AG08396 (cell line): ENCODE measurements around the gene SUN1.
A peak's percentile ranks its signal among the peaks of the same experiment; 100 is the strongest.
"Not testable (repeated sequence)": the region's sequence is repeated elsewhere in the genome, so short reads cannot be mapped to it uniquely, and the experiment has no call there.

Experiments used
- DNase-seq: peaks from one replicate; pipeline ENCODE4 v3.0.0; 2012; ENCODE audit warnings: low spot score, mixed read lengths

SUN1 gene

DNA sequence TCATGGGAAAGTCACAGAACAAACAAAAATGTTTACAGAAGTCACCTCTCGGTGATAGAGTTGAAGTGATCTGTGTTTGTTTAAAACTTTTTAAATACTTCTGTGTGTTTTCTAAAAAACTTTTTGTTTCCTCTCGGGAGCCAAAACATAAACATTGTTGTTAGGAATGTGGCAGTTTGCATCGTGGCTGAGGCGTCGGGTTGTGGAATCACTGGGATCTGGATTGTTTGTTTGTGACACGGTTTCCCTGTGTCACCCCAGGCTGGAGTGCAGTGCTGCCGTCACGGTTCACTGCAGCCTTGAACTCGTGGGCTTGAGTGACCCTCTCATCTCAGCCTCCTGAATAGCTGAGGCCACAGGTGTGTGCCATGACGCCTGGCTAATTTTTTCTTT, 29.0 kb upstream of the SUN1 start:
- peak; percentile 29 for DNase-seq

DNA sequence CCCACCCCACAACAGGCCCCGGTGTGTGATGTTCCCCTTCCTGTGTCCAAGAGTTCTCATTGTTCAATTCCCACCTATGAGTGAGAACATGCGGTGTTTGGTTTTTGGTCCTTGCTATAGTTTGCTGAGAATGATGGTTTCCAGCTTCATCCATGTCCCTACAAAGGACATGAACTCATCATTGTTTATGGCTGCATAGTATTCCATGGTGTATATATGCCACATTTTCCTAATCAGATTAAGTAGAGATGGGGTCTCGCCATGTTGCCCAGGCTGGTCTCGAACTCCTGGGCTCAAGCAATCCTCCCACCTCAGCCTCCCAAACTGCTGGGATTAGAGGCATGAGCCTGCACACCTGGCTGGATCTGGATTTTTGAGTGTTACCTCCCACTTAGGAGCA, 28.5 kb upstream of the SUN1 start:
- not testable (repeated sequence) for DNase-seq

DNA sequence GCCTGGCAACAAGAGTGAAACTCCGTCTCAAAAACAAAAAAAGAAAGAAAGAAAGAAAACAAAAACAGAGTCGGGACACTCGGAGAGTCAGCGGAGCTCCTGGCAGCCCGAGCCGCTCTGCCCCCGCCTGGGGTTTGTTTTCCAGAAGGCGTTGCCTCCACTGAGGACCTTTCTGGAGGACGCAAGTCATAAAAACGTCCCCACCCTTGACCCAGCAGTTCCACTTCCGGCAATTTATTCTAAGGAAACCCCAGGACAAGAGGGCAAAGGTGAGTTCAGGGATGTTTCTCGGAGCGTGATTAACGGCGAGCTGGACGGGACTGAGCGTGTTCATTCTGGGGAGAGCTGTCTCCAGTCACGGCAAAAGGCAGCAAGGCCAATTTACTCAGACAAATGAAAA, 27.0 kb upstream of the SUN1 start:
- DNase-seq: no peak

DNA sequence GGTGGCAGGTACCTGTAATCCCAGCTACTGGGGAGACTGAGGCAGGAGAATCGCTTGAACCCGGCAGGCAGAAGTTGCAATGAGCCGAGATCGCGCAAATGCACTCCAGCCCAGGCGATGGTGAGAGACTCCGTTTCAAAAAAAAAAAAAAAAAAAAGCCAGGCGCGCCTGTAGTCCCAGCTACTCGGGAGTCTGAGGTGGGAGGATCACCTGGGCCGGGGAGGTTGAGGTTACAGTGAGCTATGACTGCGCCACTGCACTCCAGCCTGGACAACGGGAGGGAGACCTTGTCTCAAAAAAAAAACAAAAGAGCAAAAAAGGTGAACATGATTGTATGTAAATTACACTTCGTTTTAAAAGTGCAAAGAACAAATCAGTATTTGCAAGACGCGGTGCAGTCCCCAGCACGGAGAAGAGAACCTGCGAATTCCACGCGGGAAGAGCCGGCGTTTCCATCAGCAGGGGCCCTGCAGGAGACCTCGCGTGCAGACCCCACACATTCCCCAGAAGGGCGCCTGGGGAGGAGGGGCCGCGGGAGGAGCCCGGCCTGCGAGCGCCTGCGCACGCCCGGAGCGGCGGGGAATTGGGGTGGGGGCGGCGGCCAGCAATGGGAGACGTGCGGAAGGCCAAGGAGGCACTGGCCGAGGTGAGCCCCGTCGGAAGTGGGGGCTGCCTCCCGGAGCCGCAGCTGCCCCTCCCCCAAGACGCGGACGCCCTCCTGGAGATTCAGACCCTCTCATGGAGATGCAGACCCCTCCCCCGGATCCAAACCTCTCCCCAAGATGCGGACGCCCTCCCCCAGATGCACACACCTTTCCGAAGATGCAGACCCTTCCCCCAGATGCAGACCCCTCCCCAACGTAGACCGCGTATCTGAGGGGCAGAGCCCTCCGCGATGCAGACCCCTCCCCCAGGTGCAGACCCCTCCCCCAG, 16.7 kb upstream of the SUN1 start:
- no peak for DNase-seq

DNA sequence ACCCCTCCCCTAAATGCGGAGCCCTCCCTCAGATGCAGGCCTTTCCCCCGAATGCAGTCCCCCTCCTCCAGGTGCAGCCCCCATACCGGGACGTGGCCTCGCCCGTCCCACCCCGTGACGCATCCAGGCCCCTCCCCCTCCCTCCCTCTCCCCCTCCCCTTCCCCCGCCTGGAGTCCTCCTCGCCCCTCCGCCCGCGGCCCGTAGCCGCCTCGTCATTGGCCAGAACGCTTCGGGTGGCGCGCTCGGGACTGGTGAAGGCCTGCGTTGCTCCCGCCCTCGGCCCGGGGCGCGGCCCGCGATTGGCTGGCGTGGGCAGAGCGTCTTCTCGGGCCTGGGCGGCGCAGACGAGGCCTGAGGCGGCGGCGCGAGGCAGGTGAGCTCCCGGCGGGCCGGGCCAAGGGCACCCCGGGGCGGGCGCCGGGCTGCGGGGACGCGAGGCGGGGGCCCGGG, 16.0 kb upstream of the SUN1 start:
- DNase-seq: peak; percentile 99

DNA sequence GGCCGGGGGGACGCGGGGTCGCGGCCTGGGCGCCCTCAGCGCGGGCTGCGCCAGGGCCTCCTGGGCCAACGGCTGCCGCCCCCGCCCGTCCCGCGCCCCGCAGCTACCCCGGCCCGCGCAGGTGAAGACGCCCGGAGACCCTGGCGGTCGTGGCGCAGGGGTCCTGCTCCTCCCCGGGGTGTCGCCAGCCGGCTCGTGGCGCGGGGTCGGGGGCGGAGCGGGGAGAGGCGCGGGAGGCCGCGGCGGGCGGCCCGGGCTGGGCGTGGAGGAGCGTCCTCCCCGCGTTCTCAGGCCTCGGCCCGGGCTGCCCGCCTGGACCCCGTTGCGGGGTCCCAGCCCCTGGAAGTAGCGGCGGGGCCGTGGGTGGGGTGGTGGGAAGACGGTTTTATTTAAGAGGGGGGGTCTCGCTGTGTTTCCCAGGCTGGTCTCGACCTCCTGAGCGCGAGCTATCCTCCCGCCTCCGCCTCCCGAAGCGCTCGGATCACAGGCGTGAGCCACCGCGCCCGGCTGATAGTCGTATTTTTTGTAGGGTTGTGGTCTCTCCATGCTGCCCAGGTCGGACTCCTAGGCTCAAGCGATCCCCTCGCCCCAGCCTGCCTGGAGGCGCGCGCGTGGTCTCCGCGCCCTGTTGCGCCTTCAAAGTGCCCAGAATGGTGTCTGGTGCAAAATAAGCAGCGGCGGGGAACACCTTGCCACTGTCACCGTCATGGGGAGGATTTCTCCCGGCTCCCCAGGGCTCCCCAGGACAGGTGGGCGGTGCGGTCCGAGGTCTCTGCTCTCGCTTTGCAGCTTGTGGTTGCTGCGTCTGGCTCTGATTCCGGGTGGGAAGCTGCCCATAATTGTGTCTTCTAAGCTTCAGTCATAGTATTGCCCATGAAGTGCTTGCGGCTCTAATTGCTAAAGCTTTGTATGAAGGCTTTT, 15.3 kb upstream of the SUN1 start:
- peak; percentile 58 for DNase-seq

DNA sequence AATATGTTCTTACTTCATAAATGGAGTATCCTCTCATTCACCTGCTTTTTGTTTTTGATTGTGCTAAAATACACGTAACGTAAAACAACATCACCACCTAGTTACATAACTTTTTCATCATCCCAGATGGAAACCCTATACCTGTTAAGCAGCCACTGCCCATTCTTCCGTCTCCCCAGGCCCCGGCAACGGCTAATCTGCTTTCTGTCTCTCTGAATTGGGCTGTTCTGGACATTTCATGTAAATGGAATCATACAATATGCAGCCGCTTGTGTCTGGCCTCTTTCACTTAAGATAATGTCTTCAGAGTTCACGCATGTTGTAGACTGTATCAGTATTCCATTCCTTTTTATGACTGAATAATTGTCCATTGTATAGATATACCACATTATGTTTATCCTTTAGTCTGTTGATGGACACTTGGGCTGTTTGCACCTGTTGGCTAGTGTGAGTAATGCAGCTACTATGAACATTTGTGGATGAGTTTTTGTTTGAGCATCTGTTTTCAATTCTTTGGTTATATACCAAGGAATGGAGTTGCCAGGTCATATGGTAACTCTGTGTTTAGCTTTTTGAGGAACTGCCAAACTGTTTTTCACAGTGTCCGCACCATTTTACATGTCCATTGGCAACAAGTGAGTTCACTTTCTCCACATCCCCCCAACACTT, 14.1 kb upstream of the SUN1 start:
- DNase-seq: peak; percentile 57

DNA sequence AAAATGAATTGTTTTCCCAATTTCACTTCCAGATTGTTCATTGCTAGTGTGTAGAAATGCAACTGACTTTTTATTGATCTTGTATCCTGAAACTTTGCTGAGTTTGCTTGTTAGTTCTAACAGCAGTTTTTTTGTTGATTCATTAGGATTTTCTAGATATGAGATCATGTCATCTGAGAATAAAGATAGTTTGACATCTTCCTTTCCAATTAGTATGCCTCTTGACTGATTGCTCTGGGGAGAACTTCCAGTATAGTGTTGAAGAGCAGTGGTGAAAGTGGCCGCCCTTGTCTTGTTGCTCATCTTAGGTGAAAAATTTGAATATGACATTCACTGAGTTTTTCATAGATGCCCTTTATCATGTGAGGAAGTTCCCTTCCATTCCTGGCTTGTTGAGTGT, 11.9 kb upstream of the SUN1 start:
- DNase-seq: no peak

DNA sequence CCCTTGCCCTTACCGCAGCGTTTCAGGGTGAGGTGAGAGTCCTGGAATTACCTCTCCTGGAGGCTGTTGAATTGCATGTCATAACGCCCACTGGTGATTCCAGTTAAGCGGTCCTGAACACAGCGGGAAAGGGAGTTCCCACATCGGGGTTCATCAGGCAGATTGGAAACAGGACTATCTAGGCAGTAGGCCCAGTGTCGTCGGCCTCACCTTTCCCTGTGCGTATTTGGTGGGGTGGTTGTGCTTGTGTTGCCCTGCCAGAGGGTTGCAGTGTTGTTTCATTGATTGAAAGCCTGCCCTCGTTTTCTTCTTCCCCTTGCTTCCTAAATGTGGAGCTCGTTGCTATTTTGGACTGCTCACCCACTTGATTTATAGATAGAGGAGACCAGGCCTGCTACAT, 10.6 kb upstream of the SUN1 start:
- no peak for DNase-seq

DNA sequence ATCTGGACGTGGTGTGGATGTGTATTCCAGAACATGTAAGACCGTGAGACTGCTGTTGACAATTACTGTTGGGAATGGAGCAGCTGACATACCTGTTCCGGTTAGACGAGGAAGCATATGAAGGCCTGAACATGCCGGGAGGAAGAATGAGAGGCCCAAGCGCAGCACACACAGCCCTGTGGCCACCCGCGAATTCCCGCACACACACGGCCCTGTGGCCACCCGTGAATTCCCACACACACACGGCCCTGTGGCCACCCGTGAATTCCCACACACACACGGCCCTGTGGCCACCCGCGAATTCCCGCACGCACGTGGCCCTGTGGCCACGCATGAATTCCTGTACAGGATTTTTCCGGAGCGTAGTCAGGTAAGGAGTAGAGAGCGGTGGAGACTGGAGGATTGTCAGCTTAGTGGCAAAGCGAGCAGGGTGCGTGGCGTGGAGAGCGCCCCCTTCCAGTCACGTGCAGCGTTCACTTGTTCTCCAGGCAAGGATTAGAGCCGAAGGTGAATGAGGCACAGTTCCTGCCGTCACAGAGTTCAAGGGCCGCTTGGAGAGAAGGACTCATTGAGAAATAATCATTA, 9.5 kb upstream of the SUN1 start:
- no peak for DNase-seq

DNA sequence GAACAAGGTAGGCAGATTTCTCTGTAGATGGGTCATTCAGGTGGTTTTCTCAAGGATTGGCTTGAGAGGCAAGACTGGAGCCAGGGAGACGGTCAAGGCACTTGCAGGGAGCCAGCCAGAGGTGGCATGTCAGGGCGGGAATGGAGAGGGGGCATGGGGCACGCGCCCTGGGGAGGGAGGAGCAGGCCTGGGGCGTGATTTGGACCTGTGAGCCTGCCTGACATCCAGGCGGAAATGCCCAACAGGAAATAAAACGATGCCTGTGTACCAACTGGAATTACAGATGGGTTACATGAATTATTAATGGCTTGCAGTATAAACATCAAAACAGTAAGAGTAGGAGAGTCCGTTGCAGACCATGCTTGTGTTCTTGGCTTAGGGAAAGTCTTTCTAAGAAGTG, 8.6 kb upstream of the SUN1 start:
- no peak for DNase-seq

DNA sequence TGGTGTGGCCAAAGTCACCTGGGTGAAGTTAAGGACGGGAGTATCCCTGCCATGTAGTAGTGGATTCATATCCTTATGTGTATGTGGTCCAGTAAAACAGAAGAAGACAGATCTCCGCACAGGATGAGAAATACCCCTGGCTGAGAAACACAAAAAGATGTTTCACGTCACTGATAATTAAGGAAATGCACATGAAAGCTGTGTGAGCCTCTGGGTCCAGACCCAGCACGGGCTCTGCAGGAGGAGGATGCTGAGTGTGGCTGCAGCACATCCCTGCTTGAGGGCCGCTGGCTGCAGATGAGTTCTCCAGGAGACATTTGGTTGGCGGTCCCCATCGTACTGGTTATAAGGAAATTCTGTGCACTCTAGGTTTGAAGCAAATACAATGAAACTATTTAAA, 8.2 kb upstream of the SUN1 start:
- no peak for DNase-seq

DNA sequence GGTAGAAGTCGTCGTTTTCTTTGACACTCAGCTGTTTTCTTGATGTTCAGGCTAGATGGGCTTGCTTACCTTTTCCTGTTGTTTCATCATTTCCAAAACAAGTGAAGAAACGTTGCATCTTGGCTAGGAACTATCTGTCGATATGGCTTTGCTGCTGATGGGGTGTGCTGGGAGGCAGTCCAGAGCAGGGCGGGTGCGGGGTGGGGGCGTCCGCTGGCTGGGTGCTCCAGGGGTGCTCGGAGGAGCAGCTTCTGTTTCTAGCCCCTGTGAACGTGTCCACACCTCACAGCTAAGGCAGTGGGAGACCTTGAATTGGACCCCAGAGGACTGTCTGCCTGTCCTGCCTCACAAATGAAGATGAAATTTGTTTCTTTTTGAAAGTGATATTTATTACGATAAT, 7.6 kb upstream of the SUN1 start:
- no peak for DNase-seq

DNA sequence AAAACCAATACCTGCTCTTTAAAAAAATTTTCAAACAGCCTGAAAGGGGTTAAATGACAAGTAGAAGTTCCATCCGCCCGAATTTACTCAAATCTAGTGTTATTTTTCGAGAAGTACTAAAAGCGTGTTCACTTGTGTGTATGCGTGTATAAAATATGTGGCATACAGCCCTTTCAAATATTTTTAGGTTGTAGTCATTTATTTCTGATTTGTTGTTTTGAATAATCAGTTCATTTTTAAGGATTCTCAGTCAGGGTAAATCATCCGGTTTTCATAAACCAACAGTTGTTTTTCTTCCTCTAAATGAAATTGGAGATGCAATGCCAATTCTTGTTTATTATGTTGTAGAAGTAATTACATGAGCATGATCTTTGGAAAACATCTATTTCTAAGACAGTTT, 6.9 kb upstream of the SUN1 start:
- peak; percentile 63 for DNase-seq

DNA sequence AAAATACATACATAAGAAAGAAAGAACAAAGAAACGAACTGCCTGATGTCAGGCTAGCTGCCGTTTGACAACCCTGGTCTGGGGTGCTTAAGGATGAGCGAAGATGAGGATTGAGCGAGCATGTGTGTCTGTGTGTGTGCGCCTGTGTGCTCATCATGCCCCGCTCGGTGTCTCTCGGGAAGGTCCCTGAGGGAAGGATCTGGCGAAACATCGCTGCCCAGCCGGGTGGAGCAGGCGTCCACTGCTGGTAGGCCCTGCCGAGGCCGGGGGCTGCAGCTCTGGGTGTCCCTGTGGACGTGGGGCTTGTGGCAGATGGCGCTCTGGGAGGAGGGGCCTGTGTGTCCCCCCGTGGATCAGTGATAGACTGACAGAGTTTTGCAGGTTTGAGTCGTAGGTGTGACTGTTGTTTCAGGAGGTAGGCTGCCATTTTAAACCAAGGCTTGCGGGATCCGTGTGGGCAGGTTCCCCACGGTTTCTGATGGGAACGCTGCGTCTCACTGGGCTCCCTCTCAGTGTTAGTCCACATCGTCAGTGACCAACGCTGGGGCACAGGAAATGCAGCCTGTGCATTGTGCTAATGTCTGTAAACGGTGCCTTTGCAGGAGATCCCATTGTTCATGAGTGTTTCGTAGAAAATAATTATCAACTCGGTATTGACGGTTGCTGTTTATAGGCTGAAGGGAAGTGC, 5.9 kb upstream of the SUN1 start:
- DNase-seq: no peak

DNA sequence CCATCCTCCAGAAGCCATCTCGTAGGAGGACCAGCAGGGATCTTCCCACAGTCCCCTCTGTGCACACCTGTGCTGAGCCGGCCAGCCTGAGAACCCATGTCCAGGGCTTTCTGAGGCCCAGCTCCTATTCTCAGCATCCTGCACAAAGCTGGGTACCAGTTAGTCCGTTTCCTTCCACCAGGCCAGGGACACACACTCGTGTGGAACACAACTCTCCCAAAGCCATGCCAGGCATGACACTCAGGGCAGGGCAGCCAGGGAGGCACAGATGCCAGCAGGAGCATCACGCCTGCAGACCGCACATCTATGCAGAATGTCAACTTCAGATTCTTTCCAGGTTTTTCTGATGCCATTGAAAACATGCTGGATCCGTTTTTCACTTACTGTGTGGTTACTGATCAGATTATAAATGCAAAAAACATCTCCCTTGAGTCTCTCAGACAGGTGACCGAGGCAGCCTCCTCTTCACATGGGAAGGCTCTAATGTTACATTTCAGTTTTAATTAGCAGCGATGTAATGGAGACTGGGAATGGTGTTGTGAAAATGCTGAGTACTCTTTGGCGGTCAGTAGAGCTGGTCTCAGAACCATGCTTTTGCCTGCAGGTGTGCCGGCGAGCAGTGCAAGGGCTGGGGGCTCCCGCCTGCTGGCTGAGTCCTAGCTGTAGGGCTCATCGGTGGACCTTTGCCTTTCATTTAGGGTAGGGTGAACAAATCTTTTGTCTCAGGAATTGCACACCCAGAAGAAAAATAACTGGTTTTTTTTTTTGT, 3.3 kb upstream of the SUN1 start:
- DNase-seq: no peak

DNA sequence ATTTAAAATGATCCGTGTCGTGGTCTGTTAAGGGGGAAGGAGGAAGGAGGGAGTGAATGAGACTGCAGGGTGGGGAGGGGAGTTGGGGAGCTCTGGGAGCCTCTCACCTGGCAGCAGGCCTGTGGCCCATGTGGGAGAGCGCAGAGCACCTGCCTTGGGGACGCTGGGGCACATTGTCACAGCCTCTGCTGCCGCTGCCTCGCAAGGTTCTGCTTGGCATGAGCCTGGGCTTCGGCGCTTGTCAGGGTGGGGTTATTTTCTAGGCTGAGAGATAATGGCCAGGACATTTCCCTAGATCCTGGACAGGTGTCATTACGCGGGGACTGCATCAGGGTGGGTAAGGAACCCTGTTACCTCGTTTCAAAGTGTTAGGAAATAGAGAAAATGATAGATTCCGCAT, 2.2 kb upstream of the SUN1 start:
- DNase-seq: no peak

DNA sequence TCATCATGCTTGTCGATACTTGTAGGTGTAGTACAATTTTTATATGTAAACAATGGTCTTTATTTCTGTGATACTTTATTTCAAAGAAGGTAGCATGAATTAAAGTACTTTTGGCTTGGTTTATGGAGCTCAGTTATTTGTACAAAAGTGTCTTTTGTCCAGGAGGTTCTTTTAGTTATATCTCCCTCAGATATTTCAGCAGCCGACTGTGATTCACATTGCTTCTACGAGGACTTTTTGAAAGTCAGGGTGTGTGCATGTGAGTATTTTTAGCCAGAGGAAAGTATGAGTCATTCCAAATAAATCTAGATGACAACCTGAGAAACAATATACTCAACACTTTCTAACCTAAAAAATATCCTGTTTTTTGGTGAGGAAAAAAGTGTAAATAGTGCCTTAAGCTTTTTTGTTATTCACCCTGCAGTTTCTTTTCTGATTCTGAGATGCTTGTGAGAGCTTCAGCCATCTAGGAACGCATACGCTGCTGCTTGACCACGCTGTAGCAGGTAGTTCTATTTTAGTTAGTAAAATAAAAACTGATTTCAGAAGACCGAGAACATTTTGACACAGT, 595 bp upstream of the SUN1 start:
- peak; percentile 84 for DNase-seq

DNA sequence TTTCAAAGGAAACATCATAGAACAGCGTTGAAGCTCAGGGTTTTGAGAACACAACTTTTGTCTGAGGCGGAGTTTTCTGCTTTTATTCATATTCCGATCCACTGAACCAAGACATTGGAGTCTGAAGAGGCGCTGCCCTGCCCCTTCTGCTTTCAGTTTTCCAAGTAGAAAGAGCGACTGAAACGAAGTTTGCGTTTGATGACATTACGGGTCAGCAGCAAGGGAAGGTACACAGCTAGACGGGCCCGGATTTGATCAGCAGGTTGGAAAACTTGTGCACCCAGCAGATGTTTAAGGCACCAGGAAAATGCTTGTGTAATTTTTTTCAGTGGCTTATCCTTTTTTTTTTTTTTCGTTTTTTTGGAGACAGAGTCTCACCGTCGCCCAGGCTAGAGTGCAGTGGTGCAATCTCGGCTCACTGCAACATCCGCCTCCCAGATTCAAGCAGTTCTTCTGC, 720 bp downstream of the SUN1 start:
- DNase-seq: no peak

DNA sequence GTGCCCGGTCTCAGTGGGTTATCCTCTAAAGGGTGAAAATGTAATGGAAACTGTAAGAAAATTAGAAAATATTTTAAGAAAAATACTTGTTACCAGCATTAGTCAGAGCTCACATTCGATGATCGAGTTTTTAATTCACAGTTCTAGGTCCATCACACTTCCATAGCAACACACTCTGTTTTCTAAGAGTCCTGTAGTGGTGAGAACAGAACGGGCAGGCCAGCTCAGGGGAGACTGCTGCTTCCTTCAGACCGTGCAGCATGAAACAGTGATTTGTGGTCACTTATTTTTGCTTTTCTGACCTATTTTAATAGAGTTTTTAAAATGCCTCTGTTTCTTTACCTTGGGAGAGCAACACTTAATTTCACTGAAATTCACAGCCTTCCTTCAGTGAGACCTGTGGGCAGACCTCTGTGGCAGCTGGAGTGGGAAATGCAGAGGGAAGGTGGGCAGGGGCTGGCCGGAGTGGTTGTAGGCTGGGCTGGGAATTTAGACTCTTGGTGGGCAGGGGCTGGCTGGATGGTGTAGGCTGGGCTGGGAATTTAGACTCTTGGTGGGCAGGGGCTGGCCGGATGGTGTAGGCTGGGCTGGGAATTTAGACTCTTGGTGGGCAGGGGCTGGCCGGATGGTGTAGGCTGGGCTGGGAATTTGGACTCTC, 1.5 kb downstream of the SUN1 start:
- DNase-seq: no peak
